Endodermal cell (in vitro differentiated cells): ENCODE results near the gene TNRC6C. TPM values are rescaled to one million over a fixed set of nuclear protein-coding genes. Genes with fewer than 3 reads are reported as not detected.

Experiments
- DNase-seq: peaks from one replicate; pipeline ENCODE4 v3.0.0-alpha.2; 2017
- H3K27ac ChIP-seq: 2 replicates; pipeline ENCODE4 v1.5.1; 2013; ENCODE audit warnings: mild to moderate bottlenecking, low read depth, low read length, moderate library complexity
- H3K27me3 ChIP-seq: 2 replicates; pipeline ENCODE4 v1.6.1; 2013; ENCODE audit warnings: mild to moderate bottlenecking, low read length, moderate library complexity; ENCODE audit not compliant: insufficient read depth, control insufficient read depth, poor library complexity, severe bottlenecking
- H3K36me3 ChIP-seq: 2 replicates; pipeline ENCODE4 v1.7.0; 2013; ENCODE audit warnings: mild to moderate bottlenecking, low read length, moderate library complexity; ENCODE audit not compliant: control insufficient read depth, insufficient read depth
- H3K4me1 ChIP-seq: one replicate; pipeline ENCODE4 v1.7.0; 2013; ENCODE audit warnings: low read length; ENCODE audit not compliant: control insufficient read depth, insufficient read depth
- H3K4me3 ChIP-seq: 2 replicates; pipeline ENCODE4 v1.5.1; 2013; ENCODE audit warnings: mild to moderate bottlenecking, low read length, moderate library complexity
- H3K9ac ChIP-seq: 2 replicates; pipeline ENCODE4 v1.6.1; 2013; ENCODE audit warnings: mild to moderate bottlenecking, low read length, moderate library complexity; ENCODE audit not compliant: poor library complexity, severe bottlenecking; ENCODE audit errors: extremely low read depth
- H3K9me3 ChIP-seq: 2 replicates; pipeline ENCODE4 v1.6.1; 2013; ENCODE audit warnings: mild to moderate bottlenecking, low read length, moderate library complexity; ENCODE audit not compliant: control insufficient read depth
- H3K27ac Mint-ChIP-seq: 2 replicates; pipeline ENCODE4 v1.8.0; 2020; ENCODE audit warnings: mixed read lengths
- H3K27me3 Mint-ChIP-seq: 2 replicates; pipeline ENCODE4 v1.8.0; 2021; ENCODE audit warnings: mild to moderate bottlenecking, mixed read lengths; ENCODE audit not compliant: insufficient read depth
- H3K36me3 Mint-ChIP-seq: 2 replicates; pipeline ENCODE4 v1.8.0; 2020; ENCODE audit warnings: low read depth, mixed read lengths
- H3K4me1 Mint-ChIP-seq: 2 replicates; pipeline ENCODE4 v1.8.0; 2020; ENCODE audit warnings: mixed read lengths
- H3K4me3 Mint-ChIP-seq: 2 replicates; pipeline ENCODE4 v1.8.0; 2020; ENCODE audit warnings: mild to moderate bottlenecking, moderate library complexity, mixed read lengths
- H3K9me3 Mint-ChIP-seq: 2 replicates; pipeline ENCODE4 v1.8.0; 2020; ENCODE audit warnings: mild to moderate bottlenecking, mixed read lengths
- CTCF ChIP-seq: fragments of 200-600 bp; sonication (generic); conservative IDR thresholded peaks from 2 replicates; pipeline ENCODE4 v1.5.0; 2021; ENCODE audit warnings: antibody characterized with exemption, mild to moderate bottlenecking
- WGBS, 2 experiments: methylation state at CpG; one replicate each; pipeline versions ENCODE4 v1.1.5 to v1.1.7; 2013; ENCODE audit warnings: missing lambda C conversion rate in 2 of 2, mixed read lengths in 1 of 2; ENCODE audit not compliant: insufficient coverage in 1 of 2, insufficient read length in 1 of 2; 5-methylcytosine and 5-hydroxymethylcytosine counted together
- total RNA-seq, 2 donors: library from RNA; stranded (reverse); fragmentation: NEBNext Ultra II Directional in 1 of 2; extraction: Animal tissue kit (Norgen Biotek cat#: 25700) in 1 of 2; gene quantifications; 2 replicates in 1 of 2; 3 replicates in 1 of 2; pipeline ENCODE4 v1.2.1, GENCODE V29; 2021

The TNRC6C gene
- total RNA-seq, 2 donors from 2014 or later, result 22.4 to 40.2 TPM

- Mint-ChIP-seq H3K4me1 (peaks cover 22% of the 10 kb centered on the region), H3K27me3 (peaks cover 31% of the 10 kb centered on the region), H3K4me3 (no peak overlapping the region), H3K27ac (no peak overlapping the region), H3K36me3 (no peaks in the 10 kb centered on the region), H3K9me3 (peaks cover 15% of the 10 kb centered on the region)
- no peak overlapping the region for H3K27ac ChIP-seq
- no peaks in the 10 kb centered on the region for H3K36me3 ChIP-seq
- DNase-seq, result no peak
- no peak overlapping the region for H3K4me3 ChIP-seq
- H3K9ac ChIP-seq, result no peak overlapping the region
- peaks cover 3% of the 10 kb centered on the region for H3K9me3 ChIP-seq
- WGBS, 2 experiments, result 67 to 83% methylated on average over 3 to 6 of the region's 6 CpGs
- no peaks in the 10 kb centered on the region for H3K4me1 ChIP-seq
- no peaks in the 10 kb centered on the region for H3K27me3 ChIP-seq
- no peak for TF ChIP-seq CTCF
These were observed 42.2 kb upstream of the TNRC6C start for GRCh38 chr17:77916264-77916663.

GRCh38 chr17:77916703-77917481 is 41.6 kb upstream of the TNRC6C start:
- Histone ChIP-seq H3K4me1 (no peaks in the 10 kb centered on the region), H3K36me3 (no peaks in the 10 kb centered on the region), H3K9me3 (peaks cover 9% of the 10 kb centered on the region), H3K9ac (no peak overlapping the region), H3K4me3 (no peak overlapping the region), H3K27me3 (no peaks in the 10 kb centered on the region), H3K27ac (no peak overlapping the region)
- DNase-seq, result no peak
- 81 to 86% methylated on average over 15 to 17 of the region's 17 CpGs for WGBS, 2 experiments
- peaks cover 25% of the 10 kb centered on the region for H3K27me3 Mint-ChIP-seq
- H3K36me3 Mint-ChIP-seq, result no peaks in the 10 kb centered on the region
- TF ChIP-seq CTCF, result no peak
- no peak overlapping the region for H3K27ac Mint-ChIP-seq
- H3K9me3 Mint-ChIP-seq, result peaks cover 16% of the 10 kb centered on the region
- H3K4me3 Mint-ChIP-seq, result no peak overlapping the region
- peaks cover 22% of the 10 kb centered on the region for H3K4me1 Mint-ChIP-seq

GRCh38 chr17:77919276-77919675 is 39.2 kb upstream of the TNRC6C start:
- no peak for TF ChIP-seq CTCF
- H3K4me3 ChIP-seq, result no peak overlapping the region
- WGBS, 2 experiments, result 86% methylated on average over 3 of the region's 3 CpGs
- H3K9ac ChIP-seq, result no peak overlapping the region
- H3K27ac ChIP-seq, result no peak overlapping the region
- peaks cover 10% of the 10 kb centered on the region for H3K9me3 ChIP-seq
- Mint-ChIP-seq H3K4me1 (peaks cover 38% of the 10 kb centered on the region), H3K27ac (no peak overlapping the region), H3K9me3 (peaks cover 19% of the 10 kb centered on the region), H3K27me3 (peaks cover 38% of the 10 kb centered on the region), H3K4me3 (no peak overlapping the region), H3K36me3 (no peaks in the 10 kb centered on the region)
- no peaks in the 10 kb centered on the region for H3K27me3 ChIP-seq
- H3K4me1 ChIP-seq, result peaks cover under 1% of the 10 kb centered on the region
- no peak for DNase-seq
- no peaks in the 10 kb centered on the region for H3K36me3 ChIP-seq
